ENCODE data around the gene PCDHGB1.
"Not testable (repeated sequence)": the region's sequence is repeated elsewhere in the genome, so short reads cannot be mapped to it uniquely, and the experiment has no call there.

The PCDHGB1 gene

GRCh38 chr5:141383345-141383744 is 33.4 kb downstream of the PCDHGB1 start:
- no peak for DNase-seq (ENCODE audit: low read depth in 2 of 2)

- DNase-seq (ENCODE audit: low read depth in 2 of 2), result no peak
Measured at GRCh38 chr5:141384471-141385267, 34.8 kb downstream of the PCDHGB1 start.

- not testable (repeated sequence) for DNase-seq (ENCODE audit: low read depth in 2 of 2)
Measured at GRCh38 chr5:141387557-141388311, 37.8 kb downstream of the PCDHGB1 start, which contains the start of gene PCDHGB4. PCDHGB4 (plus strand) TSS chr5:141387698; CDS start chr5:141387885, 187 bp downstream.

- no peak for DNase-seq (ENCODE audit: low read depth in 2 of 2)
Measured at GRCh38 chr5:141388661-141389060, 38.8 kb downstream of the PCDHGB1 start.

- DNase-seq (ENCODE audit: low read depth in 2 of 2), result no peak
Measured at GRCh38 chr5:141389153-141390042, 39.5 kb downstream of the PCDHGB1 start.

GRCh38 chr5:141392429-141393198 is 42.7 kb downstream of the PCDHGB1 start, which contains the start of gene PCDHGA8:
PCDHGA8 (plus strand) TSS chr5:141392633; CDS start chr5:141392814, 181 bp downstream.
- DNase-seq (ENCODE audit: low read depth in 2 of 2), result no peak

- DNase-seq (ENCODE audit: low read depth in 2 of 2), result no peak
Measured at GRCh38 chr5:141393267-141393666, 43.4 kb downstream of the PCDHGB1 start.

GRCh38 chr5:141394401-141395187 is 44.7 kb downstream of the PCDHGB1 start:
- DNase-seq (ENCODE audit: low read depth in 2 of 2), result not testable (repeated sequence)

GRCh38 chr5:141397756-141398551 is 48.1 kb downstream of the PCDHGB1 start, which contains the start of gene PCDHGB5:
PCDHGB5 (plus strand) TSS chr5:141397947; CDS start chr5:141398128, 181 bp downstream.
- DNase-seq (ENCODE audit: low read depth in 2 of 2), result not testable (repeated sequence)

GRCh38 chr5:141398608-141399007 is 48.7 kb downstream of the PCDHGB1 start:
- DNase-seq (ENCODE audit: low read depth in 2 of 2), result no peak

- DNase-seq (ENCODE audit: low read depth in 2 of 2), result no peak
Measured at GRCh38 chr5:141399555-141400258, 49.8 kb downstream of the PCDHGB1 start.

Measured in stimulated activated CD4-positive, alpha-beta T cell treated with anti-CD3 and anti-CD28 coated beads, Interleukin-12 subunit alpha, Interleukin-12 subunit beta, amount 100 ng/mL, for 24 hours (primary cell).